ENCODE data around the gene SLC1A5. TPM values are rescaled to one million over a fixed set of nuclear protein-coding genes. Genes with fewer than 3 reads are reported as not detected.

Gene SLC1A5
- total RNA-seq, 1 donor from 2014 or later, result 233 TPM

DNA sequence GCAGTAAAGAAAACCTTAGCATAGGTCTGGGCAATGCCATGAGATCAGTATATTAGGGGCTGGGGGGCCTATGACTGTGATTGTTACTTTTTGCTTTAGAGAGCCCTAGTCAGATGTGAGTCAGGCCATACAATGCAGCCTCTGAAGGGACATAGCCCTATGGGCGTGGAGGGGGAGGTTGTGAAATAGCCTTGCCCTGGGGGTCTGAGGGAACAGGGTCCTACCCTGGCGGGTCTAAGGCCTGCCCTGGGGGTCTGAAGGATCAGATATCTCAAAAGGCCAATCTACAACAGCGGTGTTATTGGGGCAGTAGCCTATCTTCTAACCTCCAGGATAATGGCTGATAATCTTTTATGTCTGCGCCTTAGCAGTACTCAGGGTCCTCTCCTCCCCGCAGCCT, 13.8 kb upstream of the SLC1A5 start:
- Mint-ChIP-seq H3K27me3 (ENCODE audit: low read depth, unreplicated experiment) (peaks cover 3% of the 10 kb centered on the region), H3K9me3 (ENCODE audit: unreplicated experiment) (no peaks in the 10 kb centered on the region), H3K36me3 (ENCODE audit: low read depth, unreplicated experiment) (no peaks in the 10 kb centered on the region), H3K4me1 (ENCODE audit: low read depth, unreplicated experiment) (no peaks in the 10 kb centered on the region), H3K4me3 (ENCODE audit: unreplicated experiment) (no peak overlapping the region), H3K27ac (ENCODE audit: unreplicated experiment) (no peak overlapping the region)
- FAIRE-seq, result no peak
- TF ChIP-seq EZH2 (IDR thresholded peaks at IDR 0.05; ENCODE audit: insufficient read depth, low read length), result no peak
- TF ChIP-seq, protein P1, sequence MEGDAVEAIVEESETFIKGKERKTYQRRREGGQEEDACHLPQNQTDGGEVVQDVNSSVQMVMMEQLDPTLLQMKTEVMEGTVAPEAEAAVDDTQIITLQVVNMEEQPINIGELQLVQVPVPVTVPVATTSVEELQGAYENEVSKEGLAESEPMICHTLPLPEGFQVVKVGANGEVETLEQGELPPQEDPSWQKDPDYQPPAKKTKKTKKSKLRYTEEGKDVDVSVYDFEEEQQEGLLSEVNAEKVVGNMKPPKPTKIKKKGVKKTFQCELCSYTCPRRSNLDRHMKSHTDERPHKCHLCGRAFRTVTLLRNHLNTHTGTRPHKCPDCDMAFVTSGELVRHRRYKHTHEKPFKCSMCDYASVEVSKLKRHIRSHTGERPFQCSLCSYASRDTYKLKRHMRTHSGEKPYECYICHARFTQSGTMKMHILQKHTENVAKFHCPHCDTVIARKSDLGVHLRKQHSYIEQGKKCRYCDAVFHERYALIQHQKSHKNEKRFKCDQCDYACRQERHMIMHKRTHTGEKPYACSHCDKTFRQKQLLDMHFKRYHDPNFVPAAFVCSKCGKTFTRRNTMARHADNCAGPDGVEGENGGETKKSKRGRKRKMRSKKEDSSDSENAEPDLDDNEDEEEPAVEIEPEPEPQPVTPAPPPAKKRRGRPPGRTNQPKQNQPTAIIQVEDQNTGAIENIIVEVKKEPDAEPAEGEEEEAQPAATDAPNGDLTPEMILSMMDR (IDR thresholded peaks at IDR 0.05; ENCODE audit: insufficient read depth, low read depth, low read length), result no peak
- no peaks in the 10 kb centered on the region for H3K79me2 ChIP-seq (ENCODE audit: insufficient read depth, low read length)
- H2AFZ ChIP-seq (ENCODE audit: low read depth, low read length), result no peak overlapping the region
- H3K9ac ChIP-seq (ENCODE audit: low read length), result no peak overlapping the region
- no peaks in the 10 kb centered on the region for H3K4me1 ChIP-seq (ENCODE audit: insufficient read depth, low read length)
- no peak overlapping the region for H3K4me2 ChIP-seq (ENCODE audit: low read length)
- no peaks in the 10 kb centered on the region for H4K20me1 ChIP-seq (ENCODE audit: insufficient read depth, low read length)
- H3K36me3 ChIP-seq (ENCODE audit: insufficient read depth, low read length), result no peaks in the 10 kb centered on the region
- H3K27ac ChIP-seq (ENCODE audit: low read depth, low read length), result no peak overlapping the region
- H3K4me3 ChIP-seq (ENCODE audit: insufficient read depth, low read depth, low read length), result no peak overlapping the region
- DNase-seq (ENCODE audit: low read depth), result no peak
- H3K27me3 ChIP-seq (ENCODE audit: insufficient read depth, low read length), result no peaks in the 10 kb centered on the region
- H3K9me3 ChIP-seq (ENCODE audit: insufficient read depth, low read depth, low read length), result no peaks in the 10 kb centered on the region

- Histone ChIP-seq H3K27ac (ENCODE audit: low read depth, low read length) (no peak overlapping the region), H3K4me2 (ENCODE audit: low read length) (no peak overlapping the region), H2AFZ (ENCODE audit: low read depth, low read length) (no peak overlapping the region), H3K36me3 (ENCODE audit: insufficient read depth, low read length) (no peaks in the 10 kb centered on the region), H4K20me1 (ENCODE audit: insufficient read depth, low read length) (no peaks in the 10 kb centered on the region), H3K27me3 (ENCODE audit: insufficient read depth, low read length) (no peaks in the 10 kb centered on the region), H3K4me3 (ENCODE audit: insufficient read depth, low read depth, low read length) (no peak overlapping the region), H3K4me1 (ENCODE audit: insufficient read depth, low read length) (peaks cover 6% of the 10 kb centered on the region), H3K9me3 (ENCODE audit: insufficient read depth, low read depth, low read length) (no peaks in the 10 kb centered on the region), H3K79me2 (ENCODE audit: insufficient read depth, low read length) (no peaks in the 10 kb centered on the region), H3K9ac (ENCODE audit: low read length) (no peak overlapping the region)
- Mint-ChIP-seq H3K27me3 (ENCODE audit: low read depth, unreplicated experiment) (no peaks in the 10 kb centered on the region), H3K4me1 (ENCODE audit: low read depth, unreplicated experiment) (no peaks in the 10 kb centered on the region), H3K4me3 (ENCODE audit: unreplicated experiment) (no peak overlapping the region), H3K9me3 (ENCODE audit: unreplicated experiment) (no peaks in the 10 kb centered on the region), H3K36me3 (ENCODE audit: low read depth, unreplicated experiment) (no peaks in the 10 kb centered on the region), H3K27ac (ENCODE audit: unreplicated experiment) (no peak overlapping the region)
- TF ChIP-seq EZH2 (IDR thresholded peaks at IDR 0.05; ENCODE audit: insufficient read depth, low read length), result no peak
- TF ChIP-seq, protein P1 (IDR thresholded peaks at IDR 0.05; ENCODE audit: insufficient read depth, low read depth, low read length), result no peak
- DNase-seq (ENCODE audit: low read depth) (no peak), FAIRE-seq (no peak)
Observed at GRCh38 chr19:46798713-46799112, 10.3 kb upstream of the SLC1A5 start.

- no peaks in the 10 kb centered on the region for H3K9me3 Mint-ChIP-seq (ENCODE audit: unreplicated experiment)
- no peak overlapping the region for H3K27ac Mint-ChIP-seq (ENCODE audit: unreplicated experiment)
- H3K4me3 Mint-ChIP-seq (ENCODE audit: unreplicated experiment), result no peak overlapping the region
- H4K20me1 ChIP-seq (ENCODE audit: insufficient read depth, low read length), result no peaks in the 10 kb centered on the region
- H3K36me3 ChIP-seq (ENCODE audit: insufficient read depth, low read length), result no peaks in the 10 kb centered on the region
- H3K27ac ChIP-seq (ENCODE audit: low read depth, low read length), result no peak overlapping the region
- no peaks in the 10 kb centered on the region for H3K36me3 Mint-ChIP-seq (ENCODE audit: low read depth, unreplicated experiment)
- H3K79me2 ChIP-seq (ENCODE audit: insufficient read depth, low read length), result no peaks in the 10 kb centered on the region
- no peaks in the 10 kb centered on the region for H3K27me3 Mint-ChIP-seq (ENCODE audit: low read depth, unreplicated experiment)
- TF ChIP-seq, protein P1 (IDR thresholded peaks at IDR 0.05; ENCODE audit: insufficient read depth, low read depth, low read length), result no peak
- TF ChIP-seq EZH2 (IDR thresholded peaks at IDR 0.05; ENCODE audit: insufficient read depth, low read length), result no peak
- no peaks in the 10 kb centered on the region for H3K9me3 ChIP-seq (ENCODE audit: insufficient read depth, low read depth, low read length)
- FAIRE-seq (no peak), DNase-seq (ENCODE audit: low read depth) (no peak)
- H3K4me1 Mint-ChIP-seq (ENCODE audit: low read depth, unreplicated experiment), result peaks cover 5% of the 10 kb centered on the region
- no peak overlapping the region for H2AFZ ChIP-seq (ENCODE audit: low read depth, low read length)
- no peak overlapping the region for H3K9ac ChIP-seq (ENCODE audit: low read length)
- H3K4me3 ChIP-seq (ENCODE audit: insufficient read depth, low read depth, low read length), result no peak overlapping the region
- H3K27me3 ChIP-seq (ENCODE audit: insufficient read depth, low read length), result no peaks in the 10 kb centered on the region
- H3K4me2 ChIP-seq (ENCODE audit: low read length), result no peak overlapping the region
- H3K4me1 ChIP-seq (ENCODE audit: insufficient read depth, low read length), result peaks cover 6% of the 10 kb centered on the region
Observed at GRCh38 chr19:46797881-46798280, 9.5 kb upstream of the SLC1A5 start.
